HepG2 (cell line): ENCODE results near the gene ATRIP. TPM values are rescaled to one million over a fixed set of nuclear protein-coding genes. Genes with fewer than 3 reads are reported as not detected.

Experiments used
- ATAC-seq: fragments of 200-7000 bp; cut with Tn5 transposase; 3 replicates; pipeline ENCODE4 v1.9.1; 2020; ENCODE audit warnings: mild to moderate bottlenecking, moderate library complexity
- BruUV-seq: library from RNA; stranded (reverse); fragments of 400-500 nt; replicated peaks from 2 replicates; lab custom pipeline; 2021; lab: Mats Ljungman, UMichigan
- CTCF ChIA-PET: fragments of 300-600 bp; formaldehyde crosslinking; extraction: SDS; loops from one replicate; lab custom pipeline; 2021; ENCODE audit warnings: low total read pairs, inconsistent platforms, low intra/inter-chr PET ratio; lab: Yijun Ruan, JAX
- POLR2A ChIA-PET: fragments of 350-600 bp; sonication (Branson Sonifier 250); formaldehyde crosslinking; loops from one replicate; lab custom pipeline; 2020; ENCODE audit warnings: antibody characterized with exemption, inconsistent platforms; lab: Yijun Ruan, JAX
- DNase-seq: peaks from one replicate; pipeline ENCODE4 v3.0.0-alpha.2; 2015; ENCODE audit warnings: low spot score
- FAIRE-seq: peaks from 3 replicates; lab custom pipeline; 2011; peaks lifted over from hg19 to GRCh38; lab: Jason Lieb, UNC
- H2AFZ ChIP-seq: one replicate; pipeline ENCODE4 v1.6.1; 2011; ENCODE audit warnings: low read length, inconsistent platforms
- H3K27ac ChIP-seq: fragments of 300-600 bp; 3 replicates; pipeline ENCODE4 v1.8.0; 2011; ENCODE audit warnings: mixed run types, mild to moderate bottlenecking, mixed read lengths, low read length, inconsistent platforms; ENCODE audit not compliant: insufficient read depth; ENCODE audit errors: extremely low read length
- H3K27me3 ChIP-seq, 2 experiments: fragments of 200-600 bp in 1 of 2; 2 replicates in 1 of 2; 3 replicates in 1 of 2; pipeline versions ENCODE4 v1.6.0 to v1.8.0; 2011; ENCODE audit warnings: low read length in 2 of 2, mild to moderate bottlenecking in 2 of 2, moderate library complexity in 2 of 2, inconsistent platforms in 1 of 2; ENCODE audit not compliant: insufficient read depth in 2 of 2, control insufficient read depth in 1 of 2
- H3K36me3 ChIP-seq, 2 experiments: fragments of 200-600 bp in 1 of 2; replicated peaks in 1 of 2; 2 replicates in 1 of 2; 3 replicates in 1 of 2; pipeline versions ENCODE4 v1.5.1 to v1.8.0; 2011; ENCODE audit warnings: low read length in 2 of 2, inconsistent platforms in 1 of 2; ENCODE audit not compliant: insufficient read depth in 2 of 2, control insufficient read depth in 1 of 2
- H3K4me1 ChIP-seq: 2 replicates; pipeline ENCODE4 v1.5.1; 2012; ENCODE audit warnings: low read length, inconsistent platforms; ENCODE audit not compliant: insufficient read depth
- H3K4me2 ChIP-seq: 2 replicates; pipeline ENCODE4 v1.6.0; 2011; ENCODE audit warnings: low read depth, low read length, inconsistent platforms
- H3K4me3 ChIP-seq, 3 experiments: fragments of 200-600 bp in 1 of 3; sonication (generic), shearing (Covaris generic) in 1 of 3; replicated peaks in 1 of 3; 2 replicates each; pipeline ENCODE4 v1.5.1; 2011 to 2016; ENCODE audit warnings: low read length in 3 of 3, inconsistent platforms in 2 of 3, low read depth in 2 of 3, mild to moderate bottlenecking in 2 of 3, control low read depth in 1 of 3, mixed read lengths in 1 of 3; ENCODE audit not compliant: insufficient read depth in 1 of 3
- H3K79me2 ChIP-seq: one replicate; pipeline ENCODE4 v1.6.1; 2011; ENCODE audit warnings: low read length, inconsistent platforms; ENCODE audit not compliant: insufficient read depth
- H3K9ac ChIP-seq: 2 replicates; pipeline ENCODE4 v1.6.0; 2011; ENCODE audit warnings: mild to moderate bottlenecking, low read depth, low read length, inconsistent platforms; ENCODE audit not compliant: insufficient read depth
- H3K9me3 ChIP-seq: 2 replicates; pipeline ENCODE4 v1.5.1; 2012; ENCODE audit warnings: mild to moderate bottlenecking, low read length
- H4K20me1 ChIP-seq: 2 replicates; pipeline ENCODE4 v1.6.0; 2011; ENCODE audit warnings: inconsistent platforms, mild to moderate bottlenecking, low read length, moderate library complexity; ENCODE audit not compliant: insufficient read depth
- AFF4 ChIP-seq: sonication (generic); formaldehyde crosslinking; IDR thresholded peaks from 2 replicates; pipeline ENCODE4 v1.4.0; 2020; ENCODE audit warnings: missing genetic modification reagents
- AGO2 ChIP-seq: fragments of 200-400 bp; formaldehyde crosslinking; optimal IDR thresholded peaks from 2 replicates; pipeline ENCODE3; 2017; ENCODE audit warnings: mild to moderate bottlenecking, low read depth, low read length, moderate library complexity
- HOXD1 ChIP-seq: sonication (generic); formaldehyde crosslinking; IDR thresholded peaks from 2 replicates; pipeline ENCODE4 v1.5.0; 2020; ENCODE audit warnings: missing genetic modification reagents
- KDM1A ChIP-seq: IDR thresholded peaks from 2 replicates; pipeline ENCODE4 v1.6.1; 2016; ENCODE audit warnings: missing compliant biosample characterization
- MEF2D ChIP-seq: sonication (generic); formaldehyde crosslinking; IDR thresholded peaks from 2 replicates; pipeline ENCODE4 v1.5.1; 2020; ENCODE audit warnings: mild to moderate bottlenecking, missing genetic modification reagents
- TBL1XR1 ChIP-seq: fragments of 150-350 bp; IDR thresholded peaks from 2 replicates; pipeline ENCODE4 v1.6.1; 2014; ENCODE audit warnings: borderline replicate concordance, low read length; ENCODE audit not compliant: partially characterized antibody
- WGBS: methylation state at CpG from one replicate; pipeline ENCODE4 v1.1.6; 2017; ENCODE audit warnings: low lambda C conversion rate; 5-methylcytosine and 5-hydroxymethylcytosine counted together
- in situ Hi-C: cut with HindIII; loops from 2 replicates; pipeline ENCODE4 v1.10.0; 2017; ENCODE audit warnings: low pct_unique_long_range_greater_than_20kb; ENCODE audit not compliant: extremely low pct_ligation_motif_present
- intact Hi-C: fragments of 100-400 bp; cut with micrococcal nuclease; formaldehyde crosslinking; loops from one replicate; pipeline ENCODE4 v1.10.0; 2022; ENCODE audit not compliant: unreplicated experiment
- polyA plus RNA-seq, 8 experiments: library from polyadenylated mRNA; depleted of rRNA in 3 of 8; stranded (reverse) in 7 of 8; unstranded in 1 of 8; fragments of >200 nt; fragmentation: Illumina TruSeq in 4 of 8; extraction: Trizol in 4 of 8; gene quantifications; 2 replicates each; pipeline versions ENCODE4 v1.2.1 to v1.2.3, GENCODE V29; 2011 to 2016; ENCODE audit warnings: low read depth in 4 of 8, missing spikeins in 1 of 8, mixed read lengths in 1 of 8; ENCODE audit not compliant: insufficient read depth in 1 of 8
- total RNA-seq, 5 experiments: library from RNA; depleted of rRNA; stranded (reverse); fragments of >200 nt; fragmentation: Illumina TruSeq; extraction: Trizol; gene quantifications; 2 replicates each; pipeline ENCODE4 v1.2.3, GENCODE V29; 2016; ENCODE audit warnings: low read depth in 1 of 5

The ATRIP gene
- total and polyA plus RNA-seq, 2 of the 13 experiments (the other 11 are each of a cell fraction or from before 2014, with no cell fraction given), result 5.1 to 12.5 TPM

- TF ChIP-seq AFF4 (CRISPR knock-in tag) (no peak), MEF2D (CRISPR knock-in tag) (no peak), KDM1A (no peak), TBL1XR1 (no peak)
Measured at GRCh38 chr3:48403533-48404439, 42.8 kb upstream of the ATRIP start (continued).

- Histone ChIP-seq H3K27me3 (no peaks in the 10 kb centered on the region), H3K27ac (no peak overlapping the region), H3K79me2 (no peaks in the 10 kb centered on the region), H3K4me1 (no peaks in the 10 kb centered on the region), H2AFZ (no peak overlapping the region), H3K9ac (no peak overlapping the region), H3K4me2 (no peak overlapping the region), H4K20me1 (peaks cover 5% of the 10 kb centered on the region; the same call in 1 of the 2 replicates), H3K36me3 (peaks cover 52 to 64% of the 10 kb centered on the region in 2 experiments; a peak in 4 of 5 replicates), H3K4me3 (no peak overlapping the region), H3K9me3 (no peaks in the 10 kb centered on the region)
- in situ Hi-C loops (loop anchor here (5.0 kb wide), 1 partner anchor 33 kb away; no protein-coding TSS in a partner anchor), intact Hi-C loops (no loop called here)
- TF ChIP-seq AGO2 (peak; percentile 17), HOXD1 (CRISPR knock-in tag) (no peak)
- BruUV-seq, result no TSS peak
- no peak for ATAC-seq
- DNase-seq, result no peak
- 93% methylated on average over 14 of the region's 21 CpGs for WGBS
- FAIRE-seq, result no peak
- ChIA-PET POLR2A (interaction anchor here (1.3 to 3.3 kb wide), 4 partner anchors 18 to 35 kb away, joined by 3 to 19 read pairs (median 10); partner anchors contain the start of genes CCDC51, PLXNB1 and TMA7), CTCF (no interaction called here)
Measured at GRCh38 chr3:48404440-48405342, 41.8 kb upstream of the ATRIP start.
